Measurements from ENCODE around the gene CELF2.

The CELF2 gene

DNA sequence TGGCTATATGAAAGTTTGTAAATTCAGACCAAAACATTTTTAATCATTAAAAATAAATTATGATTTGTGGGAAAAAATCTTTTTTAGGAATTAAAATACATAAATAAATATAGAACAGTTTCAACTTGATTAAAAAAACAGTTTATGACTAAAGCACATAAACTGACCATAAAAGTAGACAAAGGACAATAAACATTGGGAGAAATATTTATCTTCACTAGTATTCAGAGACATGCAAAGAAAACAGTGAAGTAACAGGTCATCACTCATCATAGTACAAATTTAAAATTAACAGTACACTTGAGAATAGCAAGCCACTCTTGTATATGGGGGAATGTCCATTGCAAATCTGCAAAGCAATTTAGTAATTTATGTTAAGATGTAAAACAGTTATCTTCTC, 28.0 kb upstream of the CELF2 start:
- TF ChIP-seq, protein P1, sequence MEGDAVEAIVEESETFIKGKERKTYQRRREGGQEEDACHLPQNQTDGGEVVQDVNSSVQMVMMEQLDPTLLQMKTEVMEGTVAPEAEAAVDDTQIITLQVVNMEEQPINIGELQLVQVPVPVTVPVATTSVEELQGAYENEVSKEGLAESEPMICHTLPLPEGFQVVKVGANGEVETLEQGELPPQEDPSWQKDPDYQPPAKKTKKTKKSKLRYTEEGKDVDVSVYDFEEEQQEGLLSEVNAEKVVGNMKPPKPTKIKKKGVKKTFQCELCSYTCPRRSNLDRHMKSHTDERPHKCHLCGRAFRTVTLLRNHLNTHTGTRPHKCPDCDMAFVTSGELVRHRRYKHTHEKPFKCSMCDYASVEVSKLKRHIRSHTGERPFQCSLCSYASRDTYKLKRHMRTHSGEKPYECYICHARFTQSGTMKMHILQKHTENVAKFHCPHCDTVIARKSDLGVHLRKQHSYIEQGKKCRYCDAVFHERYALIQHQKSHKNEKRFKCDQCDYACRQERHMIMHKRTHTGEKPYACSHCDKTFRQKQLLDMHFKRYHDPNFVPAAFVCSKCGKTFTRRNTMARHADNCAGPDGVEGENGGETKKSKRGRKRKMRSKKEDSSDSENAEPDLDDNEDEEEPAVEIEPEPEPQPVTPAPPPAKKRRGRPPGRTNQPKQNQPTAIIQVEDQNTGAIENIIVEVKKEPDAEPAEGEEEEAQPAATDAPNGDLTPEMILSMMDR (IDR thresholded peaks at IDR 0.05), result no peak
- Histone ChIP-seq H3K79me2 (no peaks in the 10 kb centered on the region), H3K4me1 (no peaks in the 10 kb centered on the region), H2AFZ (no peak overlapping the region), H3K9me3 (ENCODE audit: control insufficient read depth, low read length) (no peaks in the 10 kb centered on the region), H3K9ac (no peak overlapping the region), H3K27me3 (ENCODE audit: control insufficient read depth, insufficient read depth, low read length) (no peaks in the 10 kb centered on the region), H3K4me3 (ENCODE audit: low read depth, low read length) (no peak overlapping the region), H3K4me2 (ENCODE audit: low read length) (no peak overlapping the region), H3K27ac (no peak overlapping the region), H3K36me3 (ENCODE audit: control insufficient read depth, insufficient read depth, low read length) (no peaks in the 10 kb centered on the region)

GRCh38 chr10:10991144-10991543, 26.5 kb upstream of the CELF2 start:
- Histone ChIP-seq H3K4me1 (no peaks in the 10 kb centered on the region), H2AFZ (no peak overlapping the region), H3K4me3 (ENCODE audit: low read depth, low read length) (no peak overlapping the region), H3K27ac (no peak overlapping the region), H3K9me3 (ENCODE audit: control insufficient read depth, low read length) (no peaks in the 10 kb centered on the region), H3K79me2 (no peaks in the 10 kb centered on the region), H3K9ac (no peak overlapping the region), H3K4me2 (ENCODE audit: low read length) (no peak overlapping the region), H3K36me3 (ENCODE audit: control insufficient read depth, insufficient read depth, low read length) (no peaks in the 10 kb centered on the region), H3K27me3 (ENCODE audit: control insufficient read depth, insufficient read depth, low read length) (no peaks in the 10 kb centered on the region)
- TF ChIP-seq, protein P1 (IDR thresholded peaks at IDR 0.05), result no peak

GRCh38 chr10:10992072-10992471, 25.6 kb upstream of the CELF2 start:
- TF ChIP-seq, protein P1 (IDR thresholded peaks at IDR 0.05), result no peak
- no peak overlapping the region for H2AFZ ChIP-seq
- H3K4me2 ChIP-seq (ENCODE audit: low read length), result no peak overlapping the region
- no peaks in the 10 kb centered on the region for H3K9me3 ChIP-seq (ENCODE audit: control insufficient read depth, low read length)
- no peaks in the 10 kb centered on the region for H3K36me3 ChIP-seq (ENCODE audit: control insufficient read depth, insufficient read depth, low read length)
- no peaks in the 10 kb centered on the region for H3K4me1 ChIP-seq
- H3K4me3 ChIP-seq (ENCODE audit: low read depth, low read length), result no peak overlapping the region
- H3K27me3 ChIP-seq (ENCODE audit: control insufficient read depth, insufficient read depth, low read length), result no peaks in the 10 kb centered on the region
- no peak overlapping the region for H3K9ac ChIP-seq
- no peak overlapping the region for H3K27ac ChIP-seq
- no peaks in the 10 kb centered on the region for H3K79me2 ChIP-seq

DNA sequence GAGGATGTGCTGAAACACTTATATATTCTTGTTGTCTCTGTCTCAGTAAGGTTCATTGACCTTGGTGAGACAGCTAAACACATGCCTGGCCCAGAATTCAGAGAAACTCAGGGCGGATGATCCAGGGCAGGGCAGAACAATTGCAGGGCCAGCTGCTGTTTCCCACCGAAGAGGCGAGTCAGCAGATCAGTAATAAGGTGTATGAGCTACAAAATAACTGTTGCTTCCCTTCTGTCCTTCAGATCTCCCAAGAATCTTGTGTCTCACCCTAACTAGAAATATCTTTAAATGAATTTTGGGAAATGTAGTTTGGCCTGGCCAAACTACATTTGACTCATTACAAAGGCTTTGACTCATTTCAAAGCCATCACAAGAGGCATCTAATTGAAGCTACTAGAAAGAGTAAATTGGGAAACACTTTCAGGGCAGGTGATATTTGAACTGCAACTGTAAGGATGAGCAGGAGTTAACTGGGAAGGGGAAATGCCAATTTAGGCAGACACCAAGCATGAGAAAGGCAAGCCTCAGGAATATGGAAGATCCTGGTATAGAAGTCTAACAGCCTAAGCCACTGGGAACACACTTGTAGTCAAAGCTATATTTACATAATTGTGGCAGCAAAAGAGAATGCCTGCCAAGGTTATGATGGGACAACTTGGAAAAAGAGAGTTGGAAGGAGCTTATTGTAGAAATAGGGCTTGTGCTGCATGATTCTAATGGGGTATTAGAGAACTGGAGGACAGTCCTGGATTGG, 24.5 kb upstream of the CELF2 start:
- Histone ChIP-seq H2AFZ (no peak overlapping the region), H3K9ac (no peak overlapping the region), H3K79me2 (no peaks in the 10 kb centered on the region), H3K4me1 (no peaks in the 10 kb centered on the region), H3K4me3 (ENCODE audit: low read depth, low read length) (no peak overlapping the region), H3K4me2 (ENCODE audit: low read length) (no peak overlapping the region), H3K9me3 (ENCODE audit: control insufficient read depth, low read length) (no peaks in the 10 kb centered on the region), H3K27ac (no peak overlapping the region), H3K27me3 (ENCODE audit: control insufficient read depth, insufficient read depth, low read length) (no peaks in the 10 kb centered on the region), H3K36me3 (ENCODE audit: control insufficient read depth, insufficient read depth, low read length) (no peaks in the 10 kb centered on the region)
- TF ChIP-seq, protein P1 (IDR thresholded peaks at IDR 0.05), result no peak

- no peak overlapping the region for H3K9ac ChIP-seq
- H3K27ac ChIP-seq, result no peak overlapping the region
- TF ChIP-seq, protein P1 (IDR thresholded peaks at IDR 0.05), result no peak
- H3K4me1 ChIP-seq, result no peaks in the 10 kb centered on the region
- no peak overlapping the region for H3K4me2 ChIP-seq (ENCODE audit: low read length)
- no peaks in the 10 kb centered on the region for H3K27me3 ChIP-seq (ENCODE audit: control insufficient read depth, insufficient read depth, low read length)
- no peaks in the 10 kb centered on the region for H3K9me3 ChIP-seq (ENCODE audit: control insufficient read depth, low read length)
- H2AFZ ChIP-seq, result no peak overlapping the region
- H3K36me3 ChIP-seq (ENCODE audit: control insufficient read depth, insufficient read depth, low read length), result no peaks in the 10 kb centered on the region
- no peak overlapping the region for H3K4me3 ChIP-seq (ENCODE audit: low read depth, low read length)
- H3K79me2 ChIP-seq, result no peaks in the 10 kb centered on the region
Measured at GRCh38 chr10:10993785-10994184, 23.9 kb upstream of the CELF2 start.

Measured in parathyroid adenoma (tissue), 2 donors.